DMS114 treated with DMSO at 0.1 percent for 48 hours (cell line): ENCODE measurements around the gene VPS33B.

Experiments
- DNase-seq: peaks from one replicate; lab custom pipeline; 2025; ENCODE audit not compliant: unreplicated experiment; lab: John Stamatoyannopoulos, UW

VPS33B gene

DNA sequence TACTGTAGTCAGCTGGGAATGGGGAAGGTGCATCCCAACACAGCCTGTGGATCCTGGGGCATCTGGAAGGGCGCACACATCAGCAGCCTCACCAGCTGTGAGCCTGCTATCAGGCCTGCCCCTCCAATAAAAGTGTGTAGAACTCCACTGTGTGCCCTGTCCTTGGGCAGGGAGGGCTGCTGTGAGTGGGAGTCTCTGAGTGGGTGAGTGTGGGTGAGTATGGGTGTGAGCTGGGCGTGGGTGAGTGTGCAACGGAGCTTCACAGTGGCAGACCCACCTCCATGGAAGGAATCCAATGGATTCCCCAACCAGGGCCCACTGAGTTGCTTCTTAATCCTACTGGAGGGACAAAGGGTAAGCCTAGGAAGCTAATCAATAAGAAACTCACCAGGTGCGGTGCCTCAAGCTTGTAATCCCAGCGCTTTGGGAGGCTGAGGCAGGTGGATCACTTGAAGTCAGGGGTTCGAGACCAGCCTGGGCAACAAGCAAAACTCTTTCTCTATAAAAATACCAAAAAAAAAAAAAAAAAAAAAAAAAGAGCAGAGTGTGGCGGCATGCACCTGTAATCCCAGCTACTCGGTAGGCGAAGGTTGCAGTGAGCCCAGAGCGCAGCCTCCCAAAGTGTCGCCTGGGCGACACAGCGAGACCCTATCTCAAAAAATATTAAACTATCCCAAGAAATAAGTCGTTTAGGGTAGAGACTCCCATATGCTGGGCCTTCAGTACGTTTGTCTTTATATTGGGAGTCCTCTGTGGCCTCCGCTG, 68.3 kb downstream of the VPS33B start:
- DNase-seq = no peak

DNA sequence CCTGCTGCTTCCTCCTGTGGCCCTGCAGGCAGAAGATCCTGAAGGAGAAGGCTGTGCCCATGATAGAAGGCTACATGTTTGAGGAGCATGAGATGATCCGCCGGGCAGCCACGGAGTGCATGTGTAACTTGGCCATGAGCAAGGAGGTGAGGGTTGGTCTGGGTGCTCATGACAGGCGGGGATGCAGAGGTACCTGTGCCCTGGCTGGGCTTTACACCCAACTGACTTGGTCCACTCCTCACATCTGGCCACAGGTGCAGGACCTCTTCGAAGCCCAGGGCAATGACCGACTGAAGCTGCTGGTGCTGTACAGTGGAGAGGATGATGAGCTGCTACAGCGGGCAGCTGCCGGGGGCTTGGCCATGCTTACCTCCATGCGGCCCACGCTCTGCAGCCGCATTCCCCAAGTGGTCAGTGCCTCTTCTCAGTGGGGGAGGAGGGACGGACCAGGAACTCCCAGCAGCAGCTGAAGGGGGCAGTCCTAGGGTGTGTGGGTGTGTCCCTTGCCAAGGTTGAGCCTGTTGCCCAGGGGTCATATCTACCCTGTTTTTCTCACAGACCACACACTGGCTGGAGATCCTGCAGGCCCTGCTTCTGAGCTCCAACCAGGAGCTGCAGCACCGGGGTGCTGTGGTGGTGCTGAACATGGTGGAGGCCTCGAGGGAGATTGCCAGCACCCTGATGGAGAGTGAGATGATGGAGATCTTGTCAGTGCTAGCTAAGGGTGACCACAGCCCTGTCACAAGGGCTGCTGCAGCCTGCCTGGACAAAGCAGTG, 69.3 kb downstream of the VPS33B start:
- DNase-seq = no peak

DNA sequence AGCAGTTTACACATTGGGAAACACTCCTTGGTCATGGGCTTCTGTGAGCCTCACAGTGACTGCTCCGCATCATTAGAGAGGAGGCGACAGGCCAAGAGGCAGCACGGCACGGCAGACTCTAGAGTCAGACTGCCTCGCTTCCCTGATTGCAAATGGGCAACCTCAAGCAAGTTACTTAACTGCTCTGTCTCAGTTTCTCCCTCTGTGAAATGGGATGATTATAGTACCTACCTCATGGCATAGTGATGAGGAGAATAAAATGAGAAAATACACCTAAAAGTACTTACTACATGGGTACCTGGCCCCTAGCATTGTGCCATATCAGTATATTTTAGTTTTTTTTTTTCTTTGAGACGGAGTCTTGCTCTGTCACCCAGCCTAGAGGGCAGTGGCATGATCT, 71.7 kb downstream of the VPS33B start:
- no peak for DNase-seq

DNA sequence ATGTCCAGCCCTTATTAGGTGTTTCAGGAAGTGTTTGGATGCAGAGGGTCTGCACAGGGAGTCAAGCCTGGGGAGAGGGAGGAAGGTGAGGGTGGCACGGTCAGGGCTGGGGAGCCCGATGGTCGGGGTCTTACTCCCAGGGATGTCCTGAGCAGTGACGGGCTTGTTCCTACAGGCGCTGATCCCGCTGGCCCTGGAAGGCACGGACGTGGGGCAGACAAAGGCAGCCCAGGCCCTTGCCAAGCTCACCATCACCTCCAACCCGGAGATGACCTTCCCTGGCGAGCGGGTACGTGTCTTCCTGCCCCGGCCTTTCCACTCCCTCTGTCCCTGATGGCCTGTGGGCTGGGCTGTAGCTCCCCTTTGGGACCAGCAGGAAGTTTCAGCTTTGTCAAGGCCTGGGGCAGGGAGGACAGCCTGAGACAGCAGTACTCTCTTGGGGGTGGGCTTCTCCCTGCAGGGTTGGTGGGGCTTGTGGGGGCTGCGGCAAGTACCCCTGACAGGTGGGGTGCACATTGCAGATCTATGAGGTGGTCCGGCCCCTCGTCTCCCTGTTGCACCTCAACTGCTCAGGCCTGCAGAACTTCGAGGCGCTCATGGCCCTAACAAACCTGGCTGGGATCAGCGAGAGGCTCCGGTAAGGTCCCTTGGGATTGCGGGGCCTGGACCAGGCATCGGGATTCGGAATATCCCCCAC, 72.3 kb downstream of the VPS33B start:
- no peak for DNase-seq
